ENCODE measurements around the gene KHDRBS1.
"Not testable (repeated sequence)": the region's sequence is repeated elsewhere in the genome, so short reads cannot be mapped to it uniquely, and the experiment has no call there.

KHDRBS1 gene, protein sequence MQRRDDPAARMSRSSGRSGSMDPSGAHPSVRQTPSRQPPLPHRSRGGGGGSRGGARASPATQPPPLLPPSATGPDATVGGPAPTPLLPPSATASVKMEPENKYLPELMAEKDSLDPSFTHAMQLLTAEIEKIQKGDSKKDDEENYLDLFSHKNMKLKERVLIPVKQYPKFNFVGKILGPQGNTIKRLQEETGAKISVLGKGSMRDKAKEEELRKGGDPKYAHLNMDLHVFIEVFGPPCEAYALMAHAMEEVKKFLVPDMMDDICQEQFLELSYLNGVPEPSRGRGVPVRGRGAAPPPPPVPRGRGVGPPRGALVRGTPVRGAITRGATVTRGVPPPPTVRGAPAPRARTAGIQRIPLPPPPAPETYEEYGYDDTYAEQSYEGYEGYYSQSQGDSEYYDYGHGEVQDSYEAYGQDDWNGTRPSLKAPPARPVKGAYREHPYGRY

DNA sequence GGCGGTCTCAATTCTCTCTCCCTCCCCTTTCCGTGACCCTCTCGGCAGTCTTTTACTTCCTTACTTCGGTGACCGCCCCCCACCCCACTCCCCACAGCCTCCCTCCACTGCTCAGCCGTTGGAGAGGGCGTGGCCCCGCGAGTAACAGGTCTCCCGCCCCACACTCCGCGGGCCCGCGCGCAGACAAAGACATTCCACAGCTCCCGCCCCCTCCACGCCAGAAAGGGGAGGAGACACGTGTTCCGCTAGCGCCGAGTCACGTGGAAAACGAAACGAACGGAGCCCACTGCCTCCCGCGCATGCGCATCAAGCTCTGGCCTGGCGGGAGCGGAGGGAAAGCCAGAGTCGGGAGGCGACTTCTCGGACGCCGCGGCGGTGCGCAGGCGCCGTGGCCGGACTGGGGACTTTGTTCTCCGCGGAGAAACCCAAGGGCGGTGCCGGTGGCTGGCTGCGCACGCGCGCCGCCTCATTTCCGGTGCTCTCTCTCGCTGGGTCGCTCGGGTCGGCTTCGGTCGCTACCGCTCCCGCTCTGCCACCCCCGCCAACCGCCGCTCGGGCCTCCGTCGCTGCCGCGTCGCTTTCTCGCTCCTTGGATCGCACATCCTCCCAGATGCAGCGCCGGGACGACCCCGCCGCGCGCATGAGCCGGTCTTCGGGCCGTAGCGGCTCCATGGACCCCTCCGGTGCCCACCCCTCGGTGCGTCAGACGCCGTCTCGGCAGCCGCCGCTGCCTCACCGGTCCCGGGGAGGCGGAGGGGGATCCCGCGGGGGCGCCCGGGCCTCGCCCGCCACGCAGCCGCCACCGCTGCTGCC, at the start of gene KHDRBS1:
KHDRBS1 (plus strand) TSS at position 483 of the 813 bp plus-strand sequence; CDS start at position 611, 128 bp downstream.
- DNase-seq, result peak; percentile 78

DNA sequence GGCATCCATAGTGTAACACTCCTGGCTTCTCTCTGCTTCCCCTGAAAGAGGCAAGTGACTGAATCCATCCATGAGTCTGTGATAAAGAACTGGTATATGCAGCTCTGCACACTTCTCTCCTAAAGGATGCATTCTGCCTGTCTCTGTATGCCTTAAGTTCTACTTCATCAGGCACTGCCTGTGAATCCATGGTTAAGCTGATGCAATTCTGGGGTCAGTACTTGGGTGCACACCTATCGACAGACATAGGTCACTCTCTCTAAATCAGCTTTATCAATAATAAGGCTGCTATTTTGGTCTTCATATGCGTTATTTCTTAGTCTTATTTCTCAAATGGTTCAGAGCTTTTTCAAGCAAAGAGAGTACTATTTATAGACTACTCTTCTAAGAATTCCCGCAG, 42.8 kb upstream of the KHDRBS1 start:
- no peak for DNase-seq

DNA sequence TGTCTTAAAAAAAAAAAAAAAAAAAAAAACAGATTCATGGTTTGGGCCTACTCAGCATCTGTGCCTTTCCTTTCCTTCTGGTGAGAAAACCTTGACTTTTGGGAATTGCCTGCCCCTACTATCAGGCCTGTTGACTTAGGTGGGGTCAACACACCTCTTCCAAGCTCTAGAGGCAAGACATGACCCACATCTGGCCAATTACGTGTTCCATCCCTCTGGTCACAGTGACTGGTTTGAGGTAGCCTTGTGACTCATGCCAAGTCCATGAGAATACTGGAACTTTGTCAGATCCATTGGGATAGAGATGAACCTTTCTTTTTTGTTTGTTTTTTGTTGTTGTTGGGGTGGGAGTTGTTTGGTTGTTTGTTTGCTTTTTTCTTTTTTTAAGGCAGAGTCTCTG, 37.3 kb upstream of the KHDRBS1 start:
- DNase-seq, result no peak

DNA sequence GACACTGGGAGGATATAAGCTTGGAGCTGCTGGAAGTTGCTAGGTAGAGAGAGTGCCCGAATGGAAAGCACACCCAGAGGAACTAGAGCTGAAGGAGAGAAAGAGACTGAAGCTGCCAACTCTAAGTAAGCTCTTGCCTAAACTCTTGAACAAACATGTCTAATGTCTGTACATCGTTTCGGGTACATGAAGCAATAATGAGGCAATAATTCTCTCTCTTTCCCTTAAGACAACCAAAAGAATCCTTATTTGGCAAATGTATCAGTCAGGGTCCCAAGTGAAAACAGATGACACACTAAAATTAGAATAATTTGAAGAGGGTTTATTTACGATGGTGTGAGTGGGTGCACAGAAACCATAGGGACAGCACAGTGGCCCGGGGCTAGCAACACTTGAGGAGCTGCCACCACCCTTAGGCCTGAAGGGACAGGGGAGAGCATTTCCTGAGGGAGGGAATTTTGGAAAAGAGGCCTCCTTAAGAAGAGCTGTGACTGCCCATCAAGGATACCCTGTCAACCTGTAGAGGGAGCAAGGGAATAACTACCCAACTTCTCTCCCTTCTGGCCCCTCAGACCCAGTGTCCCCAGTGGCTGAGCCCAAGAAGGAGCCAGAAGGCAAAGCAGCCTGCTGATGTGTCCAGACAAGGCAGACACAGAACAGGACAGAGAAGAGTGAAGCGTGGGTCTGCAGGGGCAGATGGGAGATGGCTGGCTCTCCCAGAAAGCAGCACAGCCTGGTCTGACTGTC, 36.1 kb upstream of the KHDRBS1 start:
- DNase-seq, result peak; percentile 44

DNA sequence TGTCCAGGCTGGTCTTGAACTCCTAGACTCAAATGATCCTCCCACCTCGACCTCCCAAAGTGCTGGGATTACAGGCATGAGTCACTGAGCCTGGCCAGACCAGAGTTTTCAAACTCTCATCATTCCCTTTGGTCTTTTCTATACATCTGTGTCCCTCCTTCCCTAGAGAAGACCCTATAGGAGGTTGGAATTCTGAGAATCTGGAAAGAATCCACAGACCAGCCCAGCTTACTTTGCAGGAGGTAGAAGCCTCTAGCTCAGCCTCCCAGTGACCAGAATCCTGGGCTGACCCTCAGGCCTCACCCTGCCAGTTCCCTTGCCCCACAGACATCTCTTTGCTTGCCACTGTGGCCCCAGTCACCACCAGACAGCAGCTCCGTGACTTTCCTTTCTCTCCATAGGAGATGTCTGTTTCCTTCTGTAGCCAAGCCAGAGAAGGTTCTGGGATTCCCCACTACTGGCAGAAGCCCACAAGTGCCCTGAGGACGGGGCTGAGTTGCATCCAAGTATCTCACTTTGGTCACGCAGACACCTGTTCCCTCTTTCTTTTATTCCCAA, 34.7 kb upstream of the KHDRBS1 start:
- DNase-seq, result no peak

DNA sequence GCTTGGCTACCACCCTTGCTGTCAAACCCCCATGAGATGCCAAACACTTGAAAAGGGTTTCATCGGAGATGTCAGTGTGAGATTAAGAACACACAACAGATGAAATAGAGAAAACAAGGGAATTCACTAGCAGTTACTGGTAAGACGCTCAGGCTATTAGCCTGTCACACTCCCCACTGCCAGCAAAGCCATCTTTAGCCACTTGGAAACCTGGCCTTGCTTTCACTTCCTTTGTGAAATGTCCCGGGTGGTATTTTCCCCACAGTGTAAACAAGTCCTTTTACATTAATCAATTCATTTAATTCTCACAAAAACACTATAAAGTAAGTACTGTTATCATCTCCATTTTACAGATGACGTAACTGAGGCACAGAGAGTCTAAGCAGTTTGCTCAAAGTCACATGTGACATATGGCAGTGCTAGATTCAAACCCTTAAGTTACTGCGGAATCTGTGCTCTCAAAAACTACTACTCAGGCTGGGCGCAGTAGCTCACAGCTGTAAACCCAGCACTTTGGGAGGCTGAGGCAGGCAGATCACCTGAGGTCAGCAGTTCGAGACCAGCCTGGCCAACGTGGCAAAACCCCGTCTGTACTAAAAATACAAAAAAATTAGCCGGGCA, 32.7 kb upstream of the KHDRBS1 start:
- no peak for DNase-seq

DNA sequence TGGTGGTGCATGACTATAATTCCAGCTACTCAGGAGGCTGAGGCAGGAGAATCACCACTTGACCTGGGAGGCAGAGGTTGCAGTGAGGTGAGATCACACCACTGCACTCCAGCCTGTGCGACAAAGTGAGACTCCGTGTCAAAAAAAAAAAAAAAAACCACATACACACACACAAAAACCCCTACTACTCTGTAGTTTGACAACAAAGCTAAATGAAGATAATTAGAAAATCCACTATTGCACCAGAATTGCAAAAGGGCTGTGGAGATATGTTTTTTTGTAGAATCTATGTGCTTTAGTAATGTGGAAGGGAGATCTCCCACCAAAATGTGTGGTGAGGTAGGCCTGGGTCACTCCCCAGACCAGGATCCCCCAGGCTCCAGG, 32.2 kb upstream of the KHDRBS1 start:
- DNase-seq, result no peak

DNA sequence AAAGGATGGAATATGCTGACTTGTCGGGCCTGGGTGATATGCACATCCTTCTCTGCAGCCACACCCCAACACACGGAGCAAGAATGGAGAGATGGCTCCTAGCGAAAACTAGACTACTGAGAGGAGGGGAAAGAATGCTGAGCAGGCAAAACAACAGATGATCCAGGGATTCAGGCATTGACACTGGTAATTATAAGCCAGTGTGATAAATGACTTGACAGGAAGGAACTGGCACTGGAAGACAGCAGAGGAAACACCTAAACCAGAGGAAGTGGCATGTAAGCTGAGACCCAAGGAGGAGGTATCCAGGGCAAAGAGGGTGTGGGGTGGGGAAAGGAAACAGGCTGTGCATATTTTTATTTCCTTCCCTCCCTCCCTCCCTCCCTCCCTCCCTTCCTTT, 31.7 kb upstream of the KHDRBS1 start:
- DNase-seq, result no peak

DNA sequence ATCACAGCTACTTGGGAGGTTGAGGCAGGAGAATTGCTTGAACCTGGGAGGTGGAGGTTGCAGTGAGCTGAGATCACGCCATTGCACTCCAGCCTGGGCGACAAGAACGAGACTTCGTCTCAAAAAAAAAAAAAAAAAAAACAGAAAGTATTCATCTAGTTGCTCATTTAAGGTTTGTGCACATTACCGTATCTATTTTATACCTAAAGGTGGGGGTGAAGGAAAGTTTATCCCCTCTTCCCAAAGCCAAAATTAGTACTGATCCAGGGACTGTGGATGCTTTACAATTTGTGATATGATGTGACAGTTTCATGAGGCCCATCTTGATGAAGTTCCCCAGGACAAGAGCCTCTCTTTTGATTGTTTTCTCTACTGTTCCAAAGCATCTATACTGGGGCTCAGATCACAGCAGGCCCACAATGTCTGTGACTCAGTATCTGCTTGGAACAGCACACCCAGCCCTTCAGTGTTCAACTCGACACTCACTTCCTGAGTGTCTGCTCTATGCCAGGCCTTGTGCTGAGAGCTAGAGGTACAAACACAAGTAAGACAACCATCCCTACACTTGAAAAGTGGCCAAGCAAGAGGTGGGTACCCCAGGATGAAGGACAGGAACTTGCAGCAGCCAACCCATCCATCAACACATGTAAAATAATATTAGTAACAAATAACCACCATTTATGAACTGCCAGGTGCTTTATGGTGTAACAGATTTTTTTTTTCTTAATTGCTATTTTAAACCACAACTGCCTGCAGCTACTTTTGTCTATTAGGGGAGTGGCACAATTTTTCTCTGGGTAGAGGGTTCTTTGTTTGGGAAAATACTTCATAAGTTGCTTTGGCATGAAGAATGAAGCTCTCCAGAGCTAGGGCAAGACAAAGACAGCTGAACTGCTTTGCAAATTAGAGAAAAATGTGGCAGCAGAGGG, 29.0 kb upstream of the KHDRBS1 start:
- DNase-seq, result no peak

DNA sequence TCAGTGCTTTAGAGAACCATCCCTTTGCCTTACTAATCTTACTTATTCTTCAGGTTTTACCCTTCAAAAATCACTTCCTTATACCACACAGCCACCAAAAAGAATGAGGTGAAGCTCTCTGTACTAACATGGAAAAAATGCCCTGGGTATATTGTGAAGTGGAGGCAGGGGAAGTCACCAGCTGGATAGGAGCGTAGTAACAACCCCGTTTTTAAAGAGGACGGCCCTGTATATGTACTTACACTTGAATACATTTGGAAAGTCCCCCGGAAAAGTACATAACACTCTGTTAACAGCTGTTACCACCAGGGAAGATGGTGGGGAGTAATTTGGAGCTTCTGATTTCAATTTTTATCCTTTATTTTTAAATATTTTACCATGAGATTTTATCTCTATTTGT, 28.2 kb upstream of the KHDRBS1 start:
- DNase-seq, result no peak

DNA sequence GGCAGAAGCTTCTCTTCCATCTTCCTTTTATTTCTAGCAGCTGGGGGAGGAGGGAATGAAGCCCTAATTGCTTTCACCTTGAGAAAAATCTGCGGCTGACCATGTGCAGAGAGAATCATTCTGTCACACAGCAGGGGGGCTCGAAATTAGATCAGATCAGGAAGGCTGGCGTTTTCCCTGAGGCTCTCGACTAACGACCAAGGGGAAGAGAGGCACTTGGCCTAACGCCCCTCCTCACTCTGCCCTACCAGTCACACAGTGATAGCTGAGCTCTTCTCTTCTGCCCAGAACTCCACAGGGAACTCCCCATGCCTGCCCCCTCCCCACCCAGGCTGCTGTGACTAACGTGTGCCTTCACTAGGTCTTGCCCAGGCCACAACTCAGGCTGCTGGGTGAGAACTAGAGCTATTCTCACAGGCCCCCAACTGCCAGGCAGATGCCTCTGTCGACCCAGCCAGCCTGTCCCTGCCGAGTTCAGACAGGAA, 26.5 kb upstream of the KHDRBS1 start:
- DNase-seq, result peak; percentile 26

DNA sequence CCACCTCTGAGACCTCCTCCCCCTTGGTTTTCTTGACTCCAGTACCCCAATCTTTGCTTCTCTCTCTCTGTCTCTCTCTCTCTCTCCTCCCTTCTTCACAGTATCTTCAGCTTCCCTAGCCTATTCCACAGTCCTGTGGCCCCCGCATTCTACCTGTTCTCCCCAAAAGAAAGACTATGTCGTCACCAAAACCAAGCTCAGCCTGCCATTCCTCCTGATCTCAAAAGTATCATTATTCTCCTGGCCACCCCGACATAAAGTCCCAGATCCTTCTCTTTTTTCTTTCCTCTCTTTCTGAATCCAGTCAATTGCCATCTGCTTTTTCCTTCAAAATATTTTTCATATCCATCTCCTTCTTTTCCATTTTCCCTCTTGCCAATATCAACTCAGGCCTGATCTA, 23.7 kb upstream of the KHDRBS1 start:
- no peak for DNase-seq

DNA sequence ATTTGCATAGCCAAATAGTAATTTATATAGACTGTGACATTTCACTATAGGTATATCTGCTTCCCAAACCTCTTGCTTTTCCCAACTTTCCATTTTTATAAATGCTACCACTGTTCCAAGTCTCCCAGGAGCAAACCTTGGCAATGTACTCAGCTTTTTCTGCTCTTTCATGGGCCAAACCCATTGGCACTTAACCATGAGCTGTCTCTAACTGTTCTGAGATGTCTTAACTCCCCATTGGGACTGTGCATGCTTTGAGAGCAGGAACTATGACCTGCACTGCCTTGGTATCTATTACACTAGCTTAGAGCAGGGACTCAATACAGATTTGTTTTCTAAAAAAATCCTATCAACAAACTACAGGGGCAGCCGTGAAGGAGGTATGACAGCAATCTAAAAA, 22.5 kb upstream of the KHDRBS1 start:
- DNase-seq, result no peak

DNA sequence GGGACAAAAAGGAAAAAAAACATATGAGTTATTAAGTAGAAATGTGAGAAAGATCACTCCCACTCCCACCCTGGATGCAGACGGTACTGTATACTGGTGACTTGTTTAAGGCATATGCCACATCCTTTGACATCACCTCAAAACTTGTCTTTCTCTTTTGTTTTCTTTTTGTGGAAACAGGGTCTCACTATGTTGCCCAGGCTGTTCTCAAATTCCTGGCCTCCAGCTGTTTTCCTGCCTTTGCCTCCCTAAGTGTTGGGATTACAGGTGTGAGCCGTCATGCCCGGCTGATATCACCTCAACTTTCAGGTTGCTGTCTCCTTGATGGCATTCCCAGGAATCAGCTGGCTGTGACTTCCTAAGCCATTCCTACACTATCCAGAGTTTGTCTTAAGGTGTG, 18.4 kb upstream of the KHDRBS1 start:
- no peak for DNase-seq

DNA sequence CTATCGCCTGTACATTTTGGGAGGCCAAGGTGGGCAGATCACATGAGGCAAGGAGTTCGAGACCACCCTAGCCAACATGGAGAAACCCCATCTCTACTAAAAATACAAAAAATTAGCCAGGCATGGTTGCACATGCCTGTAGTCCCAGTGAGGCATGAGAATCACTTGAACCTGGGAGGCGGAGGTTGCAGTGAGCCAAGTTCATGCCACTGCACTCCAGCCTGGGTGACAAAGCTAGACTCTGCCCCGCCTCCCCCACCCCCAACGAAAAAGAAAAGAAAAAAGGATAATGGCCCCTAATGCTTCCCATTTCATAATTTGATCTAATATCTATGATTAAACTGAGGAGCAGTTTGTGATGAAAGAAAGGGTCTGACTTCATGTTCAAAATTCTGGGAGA, 17.5 kb upstream of the KHDRBS1 start:
- DNase-seq, result not testable (repeated sequence)

DNA sequence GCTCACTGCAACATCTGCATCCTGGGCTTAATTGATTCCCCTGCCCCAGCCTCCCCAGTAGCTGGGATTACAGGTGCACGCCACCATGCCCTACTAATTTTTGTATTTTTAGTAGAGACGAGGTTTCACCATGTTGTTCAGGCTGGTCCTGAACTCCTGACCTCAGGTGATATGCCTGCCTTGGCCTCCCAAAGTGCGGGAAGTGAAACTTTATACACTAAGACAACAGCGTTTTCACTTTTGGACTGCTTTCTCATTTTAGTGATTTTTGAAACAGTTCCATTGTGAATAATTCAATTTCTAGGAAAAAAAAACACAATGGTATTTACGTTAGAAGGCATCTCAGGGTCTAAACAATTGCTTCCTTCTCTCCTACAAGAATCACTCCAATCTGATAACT, 11.8 kb upstream of the KHDRBS1 start:
- no peak for DNase-seq

DNA sequence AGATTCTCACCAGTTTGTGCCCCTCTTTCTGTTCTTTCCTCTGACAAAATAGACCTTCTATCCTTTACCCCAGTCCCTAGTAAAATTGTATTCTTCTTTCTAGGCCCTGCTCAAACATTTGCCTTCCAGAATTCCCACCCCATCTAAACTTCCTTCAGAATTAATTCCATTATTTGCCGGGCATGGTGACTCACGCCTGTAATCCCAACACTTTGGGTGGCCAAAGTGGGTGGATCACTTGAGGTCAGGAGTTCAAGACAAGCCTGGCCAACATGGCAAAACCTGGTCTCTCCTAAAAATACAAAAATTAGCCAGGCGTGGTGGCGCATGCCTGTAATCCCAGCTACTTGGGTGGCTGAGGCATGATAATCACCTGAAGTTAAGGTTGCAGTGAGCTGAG, 11.4 kb upstream of the KHDRBS1 start:
- DNase-seq, result not testable (repeated sequence)

DNA sequence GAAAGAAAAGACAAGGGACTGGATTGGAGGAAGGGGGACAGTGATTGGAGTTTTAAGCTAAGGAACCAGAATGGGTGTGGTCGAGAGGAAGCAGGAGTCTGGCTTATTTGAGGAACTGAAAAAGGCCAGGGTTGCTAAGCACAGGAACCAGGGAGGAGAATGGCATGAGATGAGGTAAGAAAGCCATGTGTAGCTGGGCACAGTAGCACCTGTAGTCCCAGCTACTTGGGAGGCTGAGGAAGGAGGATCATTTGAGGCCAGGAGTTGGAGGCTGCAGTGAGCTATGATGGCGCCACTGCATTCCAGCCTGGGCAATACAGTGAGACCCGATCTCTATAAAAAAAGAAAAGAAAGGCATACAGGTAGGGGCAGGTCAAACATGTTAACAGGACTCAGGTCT, 8.1 kb upstream of the KHDRBS1 start:
- DNase-seq, result no peak

DNA sequence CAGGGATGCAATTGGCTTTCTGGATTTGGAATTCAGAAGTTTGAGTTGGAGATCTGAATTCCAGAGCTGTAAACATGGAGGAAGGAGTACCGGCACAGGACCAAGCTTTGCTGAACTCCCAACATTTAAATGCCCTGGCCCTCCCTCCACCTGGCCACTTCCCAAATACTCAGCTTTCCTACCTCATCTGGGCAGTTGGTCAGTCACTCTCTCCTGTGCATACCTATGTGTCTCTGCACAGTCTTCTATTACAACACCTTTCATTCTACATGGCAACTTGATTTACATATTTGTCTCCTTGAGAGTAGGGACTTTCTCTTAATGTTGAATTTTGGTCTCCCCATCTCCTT, 6.1 kb upstream of the KHDRBS1 start:
- no peak for DNase-seq

DNA sequence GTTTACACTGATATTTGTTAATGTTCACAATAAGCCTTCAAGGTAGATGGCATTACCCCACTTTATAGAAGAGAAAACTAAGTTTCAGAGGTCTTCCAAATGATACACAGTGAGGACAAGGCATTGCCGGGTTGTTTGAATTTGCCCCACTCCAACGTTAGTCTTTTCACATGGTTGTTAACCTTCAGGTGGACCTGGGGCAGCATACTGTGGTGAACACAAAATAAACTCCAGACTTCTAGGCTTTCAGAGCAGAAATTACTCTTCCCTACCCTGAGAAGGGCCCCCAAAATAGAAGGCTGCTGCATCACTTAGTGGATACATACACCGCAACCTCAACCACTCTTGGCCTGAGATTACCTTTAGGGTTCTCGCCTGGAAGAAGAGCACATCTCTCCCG, 3.4 kb upstream of the KHDRBS1 start:
- DNase-seq, result no peak

DNA sequence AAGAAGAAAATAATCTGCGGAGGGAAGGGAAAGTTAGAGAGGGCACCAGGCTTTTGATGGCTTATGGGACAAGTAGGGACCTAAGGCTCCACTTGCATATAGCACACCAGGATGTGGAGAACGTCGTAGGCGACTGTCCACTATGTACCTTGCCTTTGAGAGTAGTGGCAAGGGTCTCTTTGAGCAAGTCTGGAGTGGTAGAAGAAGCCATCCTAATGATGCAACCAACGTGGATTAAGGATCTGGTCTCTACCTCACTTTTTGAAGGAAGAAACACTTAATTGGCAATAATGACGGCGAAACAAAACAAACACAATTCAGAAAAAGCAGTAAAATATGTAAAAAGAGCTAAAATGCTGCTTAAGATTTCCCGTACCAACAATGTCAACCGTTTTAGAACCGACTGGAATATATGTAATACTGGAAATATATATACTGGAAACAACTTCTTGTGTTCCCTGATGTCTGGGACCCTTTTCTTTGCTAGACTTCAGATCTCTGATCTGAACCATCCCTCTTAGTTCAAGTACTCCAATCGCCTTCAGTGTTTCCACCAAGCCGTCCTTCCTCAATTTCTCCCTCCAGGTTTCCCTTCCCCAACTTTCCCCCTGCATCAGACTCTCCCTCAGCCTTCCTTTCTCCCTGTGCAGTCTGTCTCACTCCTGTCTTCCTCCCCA, 821 bp upstream of the KHDRBS1 start:
- DNase-seq, result no peak

All from NCI-H524 treated with DMSO at 0.1 percent for 48 hours (cell line).